ENCODE data around the gene EXT2.

DNA sequence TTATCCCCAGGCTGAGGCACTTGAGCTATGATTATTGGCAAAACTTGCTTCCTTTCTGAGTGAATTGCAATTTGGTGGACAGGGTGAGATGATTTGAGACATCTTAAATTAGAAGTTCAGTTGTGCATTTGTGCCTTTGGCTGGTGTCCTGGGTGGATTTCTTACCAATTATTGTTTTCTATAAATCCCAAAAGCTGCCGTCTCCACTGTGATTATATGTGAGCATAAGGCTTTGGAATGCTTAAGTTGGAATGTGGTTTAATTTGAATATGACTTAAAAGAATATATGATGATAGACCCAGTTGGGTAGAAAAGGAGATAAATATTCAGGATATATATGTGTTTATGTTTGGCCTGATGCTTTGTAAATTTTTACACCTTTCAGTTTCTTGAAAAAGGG, 70.0 kb downstream of the EXT2 start:
- TF ChIP-seq, protein P1, sequence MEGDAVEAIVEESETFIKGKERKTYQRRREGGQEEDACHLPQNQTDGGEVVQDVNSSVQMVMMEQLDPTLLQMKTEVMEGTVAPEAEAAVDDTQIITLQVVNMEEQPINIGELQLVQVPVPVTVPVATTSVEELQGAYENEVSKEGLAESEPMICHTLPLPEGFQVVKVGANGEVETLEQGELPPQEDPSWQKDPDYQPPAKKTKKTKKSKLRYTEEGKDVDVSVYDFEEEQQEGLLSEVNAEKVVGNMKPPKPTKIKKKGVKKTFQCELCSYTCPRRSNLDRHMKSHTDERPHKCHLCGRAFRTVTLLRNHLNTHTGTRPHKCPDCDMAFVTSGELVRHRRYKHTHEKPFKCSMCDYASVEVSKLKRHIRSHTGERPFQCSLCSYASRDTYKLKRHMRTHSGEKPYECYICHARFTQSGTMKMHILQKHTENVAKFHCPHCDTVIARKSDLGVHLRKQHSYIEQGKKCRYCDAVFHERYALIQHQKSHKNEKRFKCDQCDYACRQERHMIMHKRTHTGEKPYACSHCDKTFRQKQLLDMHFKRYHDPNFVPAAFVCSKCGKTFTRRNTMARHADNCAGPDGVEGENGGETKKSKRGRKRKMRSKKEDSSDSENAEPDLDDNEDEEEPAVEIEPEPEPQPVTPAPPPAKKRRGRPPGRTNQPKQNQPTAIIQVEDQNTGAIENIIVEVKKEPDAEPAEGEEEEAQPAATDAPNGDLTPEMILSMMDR (conservative IDR thresholded peaks at IDR 0.05): no peak
- TF ChIP-seq ZFX (IDR thresholded peaks at IDR 0.05): no peak

Measured in C4-2B (cell line).